OCI-LY3 (cell line): Measurements from ENCODE around the gene ATP6V1D.

Experiments
- H2AFZ ChIP-seq: fragments of 200-600, 300-600 bp; shearing (Covaris generic); 2 replicates; pipeline ENCODE4 v1.6.0; 2014; ENCODE audit warnings: antibody characterized with exemption, low read depth, low read length
- H3K27ac ChIP-seq: fragments of 200-600, 300-600 bp; sonication (generic); 2 replicates; pipeline ENCODE4 v1.5.1; 2014; ENCODE audit warnings: mild to moderate bottlenecking, low read length, moderate library complexity, mixed read lengths
- H3K27me3 ChIP-seq: fragments of 200-600, 300-600 bp; sonication (generic); 2 replicates; pipeline ENCODE4 v1.6.1; 2014; ENCODE audit warnings: low read depth, low read length, mixed read lengths
- H3K36me3 ChIP-seq: fragments of 200-600, 300-600 bp; sonication (generic); replicated peaks from 2 replicates; pipeline ENCODE3; 2014; ENCODE audit warnings: low read depth, low read length, mixed read lengths
- H3K4me1 ChIP-seq: fragments of 300-600, 200-600 bp; sonication (generic); 2 replicates; pipeline ENCODE4 v1.6.1; 2014; ENCODE audit warnings: low read length, mixed read lengths
- H3K4me2 ChIP-seq: fragments of 200-600, 300-600 bp; sonication (generic); 2 replicates; pipeline ENCODE4 v1.6.1; 2014; ENCODE audit warnings: low read length, mixed read lengths
- H3K4me3 ChIP-seq: fragments of 300-600, 200-600 bp; sonication (generic); 2 replicates; pipeline ENCODE4 v1.5.1; 2014; ENCODE audit warnings: antibody characterized with exemption, mild to moderate bottlenecking, low read length, moderate library complexity
- H3K79me2 ChIP-seq: fragments of 300-600, 200-600 bp; shearing (Covaris generic); 2 replicates; pipeline ENCODE4 v1.6.1; 2014; ENCODE audit warnings: mild to moderate bottlenecking, low read length, mixed read lengths
- H3K9ac ChIP-seq: fragments of 300-600, 200-600 bp; shearing (Covaris generic); 2 replicates; pipeline ENCODE4 v1.6.0; 2014; ENCODE audit warnings: mild to moderate bottlenecking, low read length, moderate library complexity
- H3K9me3 ChIP-seq: fragments of 200-600, 300-600 bp; shearing (Covaris generic); 2 replicates; pipeline ENCODE4 v1.6.1; 2014; ENCODE audit warnings: low read length, mixed read lengths; ENCODE audit not compliant: insufficient read depth
- H4K20me1 ChIP-seq: fragments of 200-600, 300-600 bp; sonication (generic); 2 replicates; pipeline ENCODE4 v1.6.1; 2016; ENCODE audit warnings: low read length, mixed read lengths; ENCODE audit not compliant: insufficient read depth
- CTCF ChIP-seq: fragments of 200-600, 300-600 bp; sonication (generic); IDR thresholded peaks from 2 replicates; pipeline ENCODE4 v1.5.1; 2014; ENCODE audit warnings: antibody characterized with exemption, low read length, low read depth
- EZH2phosphoT487 ChIP-seq: fragments of 200-600 bp; shearing (Covaris generic); IDR thresholded peaks from 2 replicates; pipeline ENCODE4 v1.6.1; 2018; ENCODE audit warnings: antibody characterized with exemption, mixed run types, low read depth

ATP6V1D gene

GRCh38 chr14:67389811-67390534, 30.4 kb upstream of the ATP6V1D start:
- peaks cover 27% of the 10 kb centered on the region for H3K36me3 ChIP-seq
- no peak overlapping the region for H3K27ac ChIP-seq
- no peaks in the 10 kb centered on the region for H3K4me1 ChIP-seq

GRCh38 chr14:67389275-67389674, 29.7 kb upstream of the ATP6V1D start:
- TF ChIP-seq CTCF (no peak), EZH2phosphoT487 (no peak)
- Histone ChIP-seq H3K79me2 (no peaks in the 10 kb centered on the region), H4K20me1 (no peaks in the 10 kb centered on the region), H3K4me3 (no peak overlapping the region), H3K9me3 (no peaks in the 10 kb centered on the region), H3K27me3 (no peaks in the 10 kb centered on the region), H2AFZ (no peak overlapping the region), H3K9ac (no peak overlapping the region), H3K4me2 (no peak overlapping the region), H3K36me3 (peaks cover 34% of the 10 kb centered on the region), H3K4me1 (no peaks in the 10 kb centered on the region), H3K27ac (no peak overlapping the region)

More at GRCh38 chr14:67389811-67390534, 30.4 kb upstream of the ATP6V1D start:
- Histone ChIP-seq H3K4me3 (no peak overlapping the region), H4K20me1 (no peaks in the 10 kb centered on the region), H3K9me3 (no peaks in the 10 kb centered on the region), H3K4me2 (no peak overlapping the region), H2AFZ (no peak overlapping the region), H3K27me3 (no peaks in the 10 kb centered on the region), H3K79me2 (no peaks in the 10 kb centered on the region), H3K9ac (no peak overlapping the region)
- no peak for TF ChIP-seq EZH2phosphoT487
- no peak for TF ChIP-seq CTCF

GRCh38 chr14:67387195-67387594, 27.6 kb upstream of the ATP6V1D start:
- H3K4me2 ChIP-seq, result no peak overlapping the region
- H3K79me2 ChIP-seq, result no peaks in the 10 kb centered on the region
- no peaks in the 10 kb centered on the region for H3K9me3 ChIP-seq
- H3K36me3 ChIP-seq, result peaks cover 55% of the 10 kb centered on the region
- no peaks in the 10 kb centered on the region for H3K27me3 ChIP-seq
- H3K4me3 ChIP-seq, result no peak overlapping the region
- no peak overlapping the region for H3K9ac ChIP-seq
- no peak overlapping the region for H2AFZ ChIP-seq
- TF ChIP-seq CTCF (no peak), EZH2phosphoT487 (no peak)
- H3K4me1 ChIP-seq, result no peaks in the 10 kb centered on the region
- no peaks in the 10 kb centered on the region for H4K20me1 ChIP-seq
- H3K27ac ChIP-seq, result no peak overlapping the region

DNA sequence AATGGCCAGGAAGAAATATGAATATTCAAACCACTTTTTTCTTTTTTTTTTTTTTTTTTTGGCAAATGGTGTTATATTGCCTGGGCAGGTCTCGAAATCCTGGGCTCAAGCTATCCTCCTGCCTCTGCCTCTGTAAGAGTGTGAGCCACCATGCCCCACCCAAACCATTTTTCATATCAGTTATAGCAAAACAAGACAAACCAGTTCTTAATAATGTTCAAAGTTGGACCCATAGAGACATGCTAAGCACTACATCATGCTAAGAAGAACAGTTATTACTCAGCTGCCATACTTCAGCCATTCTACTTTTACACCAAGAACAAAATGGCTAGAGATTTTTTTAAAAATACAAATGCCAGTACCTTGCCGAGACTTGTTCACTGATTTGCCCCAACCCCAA, 26.0 kb upstream of the ATP6V1D start:
- no peak overlapping the region for H3K4me2 ChIP-seq
- no peaks in the 10 kb centered on the region for H3K27me3 ChIP-seq
- H3K4me3 ChIP-seq, result no peak overlapping the region
- no peaks in the 10 kb centered on the region for H3K79me2 ChIP-seq
- H3K4me1 ChIP-seq, result no peaks in the 10 kb centered on the region
- H3K36me3 ChIP-seq, result peaks cover 70% of the 10 kb centered on the region
- no peak overlapping the region for H2AFZ ChIP-seq
- H3K9me3 ChIP-seq, result no peaks in the 10 kb centered on the region
- no peak overlapping the region for H3K9ac ChIP-seq
- TF ChIP-seq EZH2phosphoT487 (no peak), CTCF (no peak)
- no peak overlapping the region for H3K27ac ChIP-seq
- H4K20me1 ChIP-seq, result no peaks in the 10 kb centered on the region
